HG02798 (cell line): ENCODE measurements around the gene RPL28.
"Not testable (repeated sequence)": the region's sequence is repeated elsewhere in the genome, so short reads cannot be mapped to it uniquely, and the experiment has no call there.

ENCODE experiments used
- ATAC-seq: cut with Tn5 transposase; IDR thresholded peaks from one replicate; pipeline ENCODE4 v1.9.1; 2021; ENCODE audit warnings: mild to moderate bottlenecking; ENCODE audit not compliant: unreplicated experiment, poor library complexity

Gene RPL28

DNA sequence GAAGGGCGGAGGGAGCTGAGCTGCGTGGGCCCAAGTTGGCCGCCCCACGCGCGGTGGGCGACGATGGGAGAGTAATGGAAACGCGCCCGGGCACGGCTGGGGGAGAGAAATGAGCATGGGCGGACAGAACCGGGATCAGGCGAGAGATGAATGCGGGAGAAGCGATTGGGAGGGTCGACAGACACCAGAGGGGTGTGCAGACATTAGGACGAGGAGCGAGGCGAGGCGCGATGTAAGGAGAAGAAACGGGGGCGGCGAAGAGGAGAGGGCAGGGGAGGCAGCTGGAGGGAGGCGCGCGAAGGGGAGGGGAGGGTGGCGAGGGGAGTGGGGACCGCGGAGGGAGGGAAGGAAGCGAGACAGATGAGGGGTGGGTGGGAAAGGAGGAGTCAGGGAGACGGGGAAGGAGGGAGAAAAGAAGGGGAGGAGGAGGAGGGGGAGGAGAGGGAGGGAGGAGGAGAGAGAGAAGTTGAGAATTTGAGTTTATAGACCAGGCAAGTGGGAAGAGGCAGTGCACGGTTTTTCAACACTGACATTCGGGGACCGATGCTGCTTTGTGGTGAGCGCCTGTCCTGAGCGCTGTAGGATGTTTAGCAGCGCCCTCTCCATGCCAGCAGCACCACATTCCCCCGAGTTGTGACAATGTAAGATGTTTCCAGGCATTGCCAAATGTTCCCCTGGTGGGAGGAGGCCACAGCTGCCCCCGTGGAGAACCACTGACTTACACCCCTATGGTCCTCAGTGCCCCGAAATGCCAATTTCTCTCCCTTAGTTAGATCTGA, 57.5 kb downstream of the RPL28 start, which contains the start of gene SHISA7:
Gene SHISA7, minus strand, starts transcription at position 256 of the 779 bp plus-strand sequence. CDS start 437 bp downstream, outside the sequence.
- ATAC-seq = no peak

DNA sequence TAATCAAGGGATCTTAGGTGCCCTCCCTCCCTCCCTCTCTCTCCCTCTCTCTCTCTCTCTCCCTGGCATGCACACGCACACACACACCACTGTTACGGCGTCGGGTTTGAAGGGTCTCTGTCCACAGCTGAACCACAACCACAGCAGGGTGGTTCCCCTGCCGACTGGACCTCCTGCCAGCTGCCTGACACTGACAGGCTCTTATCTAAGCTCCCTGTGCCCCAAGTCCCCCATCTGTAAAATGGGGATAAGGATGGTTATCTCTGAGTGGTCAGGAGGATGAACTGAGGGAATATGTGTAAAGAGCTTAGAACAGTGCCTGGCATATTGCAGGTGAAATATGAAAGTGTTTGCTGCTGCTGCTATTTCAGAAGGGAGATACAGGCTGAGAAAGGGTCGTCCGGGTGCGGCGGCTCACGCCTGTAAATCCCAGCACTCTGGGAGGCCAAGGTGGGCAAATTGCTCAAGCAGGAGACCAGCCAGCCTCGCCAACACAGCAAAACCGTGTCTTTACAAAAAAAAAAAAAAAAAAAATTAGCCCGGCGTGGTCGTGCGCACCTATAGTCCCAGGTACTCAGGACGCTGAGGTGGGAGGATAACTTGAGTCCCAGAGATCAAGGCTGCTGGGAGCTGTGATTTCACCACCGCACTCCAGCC, 58.2 kb downstream of the RPL28 start:
- no peak for ATAC-seq

DNA sequence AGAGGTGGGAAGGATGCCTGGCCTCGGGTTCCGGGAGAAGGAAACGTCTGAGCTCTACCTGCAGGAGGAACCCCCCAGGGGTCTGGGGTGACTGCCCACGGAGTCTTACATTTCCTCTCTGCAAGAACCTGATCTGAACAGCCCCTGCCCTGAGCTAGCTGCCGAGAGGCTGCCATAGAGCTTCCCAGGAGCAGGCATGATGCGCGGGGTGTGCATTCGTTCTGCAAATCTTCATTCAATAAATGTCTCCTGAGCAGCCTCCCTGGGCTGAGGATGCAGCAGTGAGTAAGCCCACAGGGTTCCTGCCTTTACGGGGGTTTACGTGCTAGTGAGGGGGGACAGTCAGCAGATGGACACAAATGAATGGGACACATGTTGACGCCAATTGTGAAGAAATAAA, 58.9 kb downstream of the RPL28 start:
- ATAC-seq = no peak

DNA sequence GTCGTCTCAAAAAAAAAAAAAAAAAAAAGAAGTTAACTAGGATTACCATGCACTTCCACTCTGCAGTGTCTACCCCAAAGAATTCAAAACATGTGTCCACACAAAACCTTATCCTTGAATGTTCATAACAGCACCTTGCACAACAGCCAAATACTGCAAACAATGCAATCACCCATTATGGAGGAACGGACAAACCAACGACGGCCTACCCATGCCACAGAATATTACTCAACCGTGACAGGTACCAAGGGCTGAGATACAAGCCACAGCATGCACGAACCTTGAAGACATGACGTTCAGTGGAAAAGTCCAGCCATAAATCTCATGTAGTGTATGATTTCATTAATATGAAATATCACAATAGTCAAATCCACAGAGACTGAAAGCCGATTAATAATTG, 60.3 kb downstream of the RPL28 start:
- ATAC-seq = no peak

DNA sequence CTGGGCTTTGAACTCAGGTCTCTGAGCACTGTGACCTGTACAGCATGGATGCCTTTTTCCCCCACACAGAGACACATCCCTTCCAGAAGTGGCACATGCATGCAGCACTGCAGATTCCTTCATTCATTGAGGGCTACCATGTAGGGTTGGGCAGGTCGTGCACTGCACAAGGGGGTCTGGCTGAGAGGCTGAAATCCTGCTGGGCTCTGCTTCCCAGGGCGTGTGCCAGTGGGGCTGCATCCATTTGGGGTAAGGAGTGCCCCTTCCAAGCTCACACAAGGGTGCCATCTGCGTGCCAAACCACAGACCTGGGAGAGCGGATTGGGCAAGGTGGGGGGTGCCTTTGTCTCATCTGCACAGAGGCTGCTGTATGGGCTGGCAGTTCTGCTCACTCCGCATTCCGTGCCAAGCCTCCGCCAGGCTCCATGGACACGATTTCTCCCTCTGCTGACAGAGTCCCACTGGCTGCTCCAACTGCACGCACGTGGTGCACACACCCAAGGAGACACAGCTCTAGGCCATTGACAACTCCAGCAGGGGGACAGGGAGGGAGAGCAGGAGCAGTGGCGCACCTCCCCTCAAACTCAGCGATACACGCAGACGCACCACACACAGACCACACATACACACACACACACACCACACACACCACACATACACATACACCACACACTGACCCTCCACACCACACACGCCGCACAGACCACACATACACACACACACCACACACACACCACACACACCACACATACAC, 61.9 kb downstream of the RPL28 start:
- ATAC-seq = no peak

DNA sequence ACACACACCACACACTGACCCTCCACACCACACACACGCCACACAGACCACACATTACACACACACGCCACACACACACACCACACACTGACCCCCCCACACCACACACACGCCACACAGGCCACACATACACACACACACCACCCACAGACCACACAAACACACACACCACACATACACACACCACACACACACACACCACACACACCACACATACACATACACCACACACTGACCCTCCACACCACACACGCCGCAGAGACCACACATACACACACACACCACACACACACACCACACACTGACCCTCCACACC, 62.4 kb downstream of the RPL28 start:
- not testable (repeated sequence) for ATAC-seq

DNA sequence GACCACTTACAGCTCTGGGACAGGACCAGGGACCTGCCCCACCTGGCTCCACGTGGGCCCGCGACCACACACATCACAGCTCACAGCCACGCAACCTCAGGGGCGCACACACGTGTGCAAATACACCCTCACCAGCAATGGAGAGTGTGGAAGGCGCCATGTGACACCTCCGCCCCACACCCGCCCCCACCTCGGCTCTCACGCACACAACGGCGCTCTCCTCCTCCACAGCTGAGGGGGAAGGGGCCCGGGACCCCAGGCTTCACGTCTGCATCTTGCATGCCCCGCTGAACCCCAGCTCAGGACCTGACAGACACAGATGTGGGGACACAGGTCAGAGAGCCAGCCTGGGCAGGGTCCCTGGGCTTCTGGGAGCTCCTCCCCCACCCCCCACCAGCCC, 63.7 kb downstream of the RPL28 start:
- ATAC-seq = no peak

DNA sequence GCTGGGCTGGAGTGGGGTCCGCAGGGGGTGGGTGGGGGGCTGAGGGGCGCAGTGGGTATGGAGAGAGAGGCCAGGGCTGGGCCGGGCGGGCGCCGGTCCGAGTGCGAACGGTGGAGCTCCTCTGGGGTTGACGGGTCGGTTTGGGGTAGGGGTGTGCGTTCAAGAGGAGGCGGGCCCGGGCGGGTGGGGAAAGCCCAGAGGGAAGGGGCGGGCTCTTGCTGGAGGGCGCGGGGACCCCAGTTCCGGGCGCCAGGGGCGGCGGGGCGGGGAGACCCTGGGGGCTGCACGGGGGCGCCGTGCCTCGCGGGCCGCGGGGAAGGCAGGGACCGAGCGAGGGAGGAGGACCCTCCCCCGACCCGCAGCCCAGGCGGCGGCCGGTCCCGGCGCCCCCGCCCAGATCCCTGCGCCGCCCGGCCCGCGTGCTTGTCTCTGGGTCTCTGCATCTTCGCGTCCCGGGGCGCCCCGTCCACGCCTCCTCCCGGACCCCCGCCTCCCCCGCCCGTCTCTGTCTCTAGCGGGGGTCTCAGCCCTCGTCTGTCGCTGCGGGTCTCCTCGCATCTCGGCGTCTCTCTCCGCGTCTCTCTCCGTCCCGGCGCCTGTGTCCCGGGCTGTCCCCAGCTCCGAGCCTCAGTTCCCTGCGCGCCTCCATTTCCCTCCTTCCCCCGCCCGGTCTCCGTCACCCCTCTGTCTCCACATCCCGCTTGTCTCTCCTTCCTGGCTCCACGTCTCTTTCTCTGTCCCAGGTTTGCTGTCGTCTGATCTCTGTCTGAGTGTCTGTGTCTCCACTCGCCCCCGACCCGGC, 65.6 kb downstream of the RPL28 start:
- ATAC-seq = no peak

DNA sequence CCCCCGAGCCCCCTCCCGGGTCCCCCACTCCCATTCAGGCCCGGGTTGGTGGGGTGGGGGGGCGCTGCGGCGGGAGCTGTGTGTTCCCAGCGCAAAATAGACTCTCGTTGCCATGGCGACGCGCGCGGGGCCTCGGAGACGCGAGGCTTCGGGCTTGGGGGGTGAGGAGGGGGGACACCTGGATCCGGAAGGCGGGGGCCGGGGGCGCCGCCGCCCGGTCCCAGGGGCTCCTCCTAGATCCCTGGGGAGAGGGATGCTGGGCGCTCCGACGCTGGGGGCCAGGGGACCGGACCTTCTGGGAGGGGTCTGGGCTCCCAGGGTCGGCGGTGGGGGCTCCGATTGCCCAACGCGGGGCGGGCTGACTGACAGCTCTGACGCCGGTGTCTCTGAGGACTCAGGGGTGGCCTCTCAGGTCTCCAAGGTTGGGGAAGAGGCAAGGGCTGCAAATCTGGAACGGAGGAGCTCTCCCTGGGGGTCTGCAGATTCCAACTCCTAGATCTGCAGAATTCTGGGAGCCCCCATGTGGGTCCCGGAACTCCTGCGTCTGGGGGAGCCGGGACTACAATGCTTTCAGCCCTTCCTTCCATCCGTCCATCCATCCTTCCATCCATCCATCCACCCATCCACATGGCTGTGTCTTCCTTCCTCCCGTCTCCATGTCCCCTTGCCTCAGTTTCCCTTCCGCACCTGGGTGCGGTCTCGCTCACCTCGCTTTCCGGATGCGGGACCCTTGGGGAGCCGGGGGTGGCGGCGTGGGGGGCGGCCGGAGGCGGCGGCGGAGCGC, 66.4 kb downstream of the RPL28 start:
- ATAC-seq = no peak
